ENCODE results near the gene ZNF18.
A peak's percentile ranks its signal among the peaks of the same experiment; 100 is the strongest.

The ZNF18 gene

DNA sequence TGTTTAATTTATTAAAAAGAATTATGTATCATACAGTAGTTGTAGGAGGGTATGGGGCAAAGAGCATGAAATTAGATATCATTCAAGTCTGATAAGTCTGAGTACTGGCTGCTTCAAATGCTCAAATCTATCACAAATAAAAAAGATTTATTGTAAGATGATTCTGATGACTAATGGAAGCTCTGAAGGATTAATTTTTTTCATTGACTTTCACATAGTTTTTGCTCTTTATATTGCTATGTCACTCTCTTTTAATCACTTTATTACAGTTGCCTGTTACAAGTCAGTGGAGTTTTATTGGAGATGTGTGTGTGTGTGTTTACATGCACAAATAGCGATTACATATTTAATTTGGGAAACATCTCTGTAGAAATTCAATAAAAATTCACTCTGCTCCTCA is 38.4 kb upstream of the ZNF18 start:
- no peak overlapping the region for H3K4me3 ChIP-seq (ENCODE audit: low read depth, low read length)
- in situ Hi-C loops (cut with HindIII; ENCODE audit: low sequenced_read_pairs): no loop called here
- TF ChIP-seq, protein P1, sequence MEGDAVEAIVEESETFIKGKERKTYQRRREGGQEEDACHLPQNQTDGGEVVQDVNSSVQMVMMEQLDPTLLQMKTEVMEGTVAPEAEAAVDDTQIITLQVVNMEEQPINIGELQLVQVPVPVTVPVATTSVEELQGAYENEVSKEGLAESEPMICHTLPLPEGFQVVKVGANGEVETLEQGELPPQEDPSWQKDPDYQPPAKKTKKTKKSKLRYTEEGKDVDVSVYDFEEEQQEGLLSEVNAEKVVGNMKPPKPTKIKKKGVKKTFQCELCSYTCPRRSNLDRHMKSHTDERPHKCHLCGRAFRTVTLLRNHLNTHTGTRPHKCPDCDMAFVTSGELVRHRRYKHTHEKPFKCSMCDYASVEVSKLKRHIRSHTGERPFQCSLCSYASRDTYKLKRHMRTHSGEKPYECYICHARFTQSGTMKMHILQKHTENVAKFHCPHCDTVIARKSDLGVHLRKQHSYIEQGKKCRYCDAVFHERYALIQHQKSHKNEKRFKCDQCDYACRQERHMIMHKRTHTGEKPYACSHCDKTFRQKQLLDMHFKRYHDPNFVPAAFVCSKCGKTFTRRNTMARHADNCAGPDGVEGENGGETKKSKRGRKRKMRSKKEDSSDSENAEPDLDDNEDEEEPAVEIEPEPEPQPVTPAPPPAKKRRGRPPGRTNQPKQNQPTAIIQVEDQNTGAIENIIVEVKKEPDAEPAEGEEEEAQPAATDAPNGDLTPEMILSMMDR (IDR thresholded peaks at IDR 0.05; ENCODE audit: low read depth, low read length): no peak
- DNase-seq (ENCODE audit: low read depth, low spot score): no peak

GRCh38 chr17:12034538-12034937 is 37.3 kb upstream of the ZNF18 start:
- no peak overlapping the region for H3K4me3 ChIP-seq (ENCODE audit: low read depth, low read length)
- in situ Hi-C loops (cut with HindIII; ENCODE audit: low sequenced_read_pairs): no loop called here
- TF ChIP-seq, protein P1 (IDR thresholded peaks at IDR 0.05; ENCODE audit: low read depth, low read length): no peak
- no peak for DNase-seq (ENCODE audit: low read depth, low spot score)

- no peak overlapping the region for H3K4me3 ChIP-seq (ENCODE audit: low read depth, low read length)
- TF ChIP-seq, protein P1 (IDR thresholded peaks at IDR 0.05; ENCODE audit: low read depth, low read length): no peak
- no peak for DNase-seq (ENCODE audit: low read depth, low spot score)
- in situ Hi-C loops (cut with HindIII; ENCODE audit: low sequenced_read_pairs): no loop called here
These were observed 31.3 kb upstream of the ZNF18 start for GRCh38 chr17:12028611-12029010.

DNA sequence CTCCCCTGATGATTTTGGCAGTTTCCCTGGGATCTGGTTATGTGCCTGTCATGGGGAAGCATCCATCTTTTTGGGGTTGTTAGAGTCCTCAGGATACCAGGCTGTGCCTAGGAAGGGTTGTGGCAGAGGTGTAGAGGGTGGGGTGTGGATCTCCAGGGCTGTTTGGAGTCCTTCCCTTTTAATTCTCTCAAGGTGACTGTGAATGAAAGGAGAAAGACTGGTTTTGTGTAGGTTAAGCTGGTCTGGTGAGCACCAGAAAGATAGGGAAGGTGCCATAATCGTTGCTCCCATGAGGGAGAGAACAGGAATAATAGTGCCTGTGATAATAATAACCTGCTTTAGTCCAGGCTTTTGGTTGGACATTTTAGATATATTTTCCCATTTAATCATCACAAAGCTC is 30.4 kb upstream of the ZNF18 start:
- in situ Hi-C loops (cut with HindIII; ENCODE audit: low sequenced_read_pairs): no loop called here
- TF ChIP-seq, protein P1 (IDR thresholded peaks at IDR 0.05; ENCODE audit: low read depth, low read length): no peak
- DNase-seq (ENCODE audit: low read depth, low spot score): no peak
- no peak overlapping the region for H3K4me3 ChIP-seq (ENCODE audit: low read depth, low read length)

- peak; percentile 72 for DNase-seq (ENCODE audit: low read depth, low spot score)
- in situ Hi-C loops (cut with HindIII; ENCODE audit: low sequenced_read_pairs): no loop called here
- H3K4me3 ChIP-seq (ENCODE audit: low read depth, low read length): no peak overlapping the region
- TF ChIP-seq, protein P1 (IDR thresholded peaks at IDR 0.05; ENCODE audit: low read depth, low read length): no peak
These were observed 27.1 kb upstream of the ZNF18 start for GRCh38 chr17:12024327-12024726.

GRCh38 chr17:12022310-12022709 is 25.0 kb upstream of the ZNF18 start:
- no peak for DNase-seq (ENCODE audit: low read depth, low spot score)
- in situ Hi-C loops (cut with HindIII; ENCODE audit: low sequenced_read_pairs): no loop called here
- TF ChIP-seq, protein P1 (IDR thresholded peaks at IDR 0.05; ENCODE audit: low read depth, low read length): no peak
- H3K4me3 ChIP-seq (ENCODE audit: low read depth, low read length): no peak overlapping the region

DNA sequence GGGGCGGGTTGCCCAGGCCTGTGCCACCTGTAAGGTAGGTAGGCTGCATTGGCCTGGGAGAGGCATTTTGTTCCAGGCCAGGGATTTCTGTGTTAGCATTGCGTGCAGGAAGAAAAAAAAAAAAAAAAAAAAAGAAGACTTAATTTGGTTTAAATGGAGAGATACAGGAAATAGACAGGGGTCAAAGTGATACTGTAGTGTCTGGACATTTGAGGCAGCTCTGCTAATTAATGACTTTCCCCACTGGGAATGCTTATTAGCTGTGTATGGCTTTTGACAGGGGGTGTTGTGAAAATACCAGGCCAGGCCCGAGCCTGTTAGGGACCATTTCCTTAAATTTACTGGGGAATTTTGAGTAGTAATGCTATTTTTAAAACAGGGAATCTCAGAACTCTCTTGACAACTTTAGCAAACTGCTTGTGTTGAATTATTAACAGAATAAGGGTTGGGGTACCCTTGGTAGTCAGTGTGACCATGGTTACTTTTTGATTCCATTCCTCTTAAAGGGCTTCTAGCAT is 24.4 kb upstream of the ZNF18 start:
- TF ChIP-seq, protein P1 (IDR thresholded peaks at IDR 0.05; ENCODE audit: low read depth, low read length): no peak
- DNase-seq (ENCODE audit: low read depth, low spot score): no peak
- in situ Hi-C loops (cut with HindIII; ENCODE audit: low sequenced_read_pairs): no loop called here
- peak overlapping the region; percentile 64 for H3K4me3 ChIP-seq (ENCODE audit: low read depth, low read length)

All from astrocyte of the spinal cord (primary cell).